Lung (tissue), 12 donors: ENCODE data around the gene NKAIN1. TPM values are rescaled to one million over a fixed set of nuclear protein-coding genes. Genes with fewer than 3 reads are reported as not detected.

Experiments used
- ATAC-seq: fragments of 200-7000 bp; cut with Tn5 transposase; one replicate; pipeline ENCODE4 v1.9.1; 2020; ENCODE audit warnings: moderate number of reproducible peaks; ENCODE audit not compliant: insufficient read depth, low FRiP score
- DNase-seq, 3 donors: peaks; one replicate each; pipeline ENCODE4 v3.0.0-alpha.2; 2013 to 2017
- H3K27ac ChIP-seq, 2 donors: one replicate each; pipeline ENCODE4 v1.5.1; 2013; ENCODE audit warnings: mild to moderate bottlenecking in 2 of 2, moderate library complexity in 2 of 2, control low read depth in 1 of 2, inconsistent platforms in 1 of 2, low read depth in 1 of 2, low read length in 1 of 2
- H3K27me3 ChIP-seq, 3 donors: one replicate each; pipeline ENCODE4 v1.5.1; 2013; ENCODE audit warnings: low read length in 2 of 3; ENCODE audit not compliant: control insufficient read depth in 3 of 3, insufficient read depth in 3 of 3
- H3K36me3 ChIP-seq, 4 donors: one replicate each; pipeline ENCODE4 v1.5.1; 2013; ENCODE audit warnings: low read length in 4 of 4, mild to moderate bottlenecking in 1 of 4, moderate library complexity in 1 of 4; ENCODE audit not compliant: control insufficient read depth in 4 of 4, insufficient read depth in 4 of 4
- H3K4me1 ChIP-seq, 5 donors: one replicate each; pipeline ENCODE4 v1.5.1; 2013; ENCODE audit warnings: low read length in 5 of 5, mild to moderate bottlenecking in 2 of 5, moderate library complexity in 1 of 5; ENCODE audit not compliant: control insufficient read depth in 5 of 5, insufficient read depth in 5 of 5
- H3K4me3 ChIP-seq: one replicate; pipeline ENCODE4 v1.5.1; 2013; ENCODE audit warnings: mild to moderate bottlenecking, control low read depth, moderate library complexity
- H3K9ac ChIP-seq, 2 donors: one replicate each; pipeline ENCODE4 v1.5.1; 2013; ENCODE audit warnings: low read length in 2 of 2, control low read depth in 1 of 2; ENCODE audit not compliant: insufficient read depth in 1 of 2
- H3K9me3 ChIP-seq, 4 donors: one replicate each; pipeline ENCODE4 v1.5.1; 2013; ENCODE audit warnings: low read length in 3 of 4, mild to moderate bottlenecking in 1 of 4, moderate library complexity in 1 of 4; ENCODE audit not compliant: control insufficient read depth in 4 of 4, insufficient read depth in 3 of 4
- CTCF ChIP-seq: IDR thresholded peaks from 2 replicates; pipeline ENCODE4 v1.5.1; 2012; ENCODE audit warnings: mild to moderate bottlenecking; ENCODE audit errors: control extremely low read depth, extremely low read depth
- WGBS, 2 donors: extraction: QIAGEN DNeasy Blood & Tissue Kit; methylation state at CpG; one replicate each; pipeline ENCODE4 v1.1.7; 2013; 5-methylcytosine and 5-hydroxymethylcytosine counted together
- polyA plus RNA-seq, 2 donors: library from polyadenylated mRNA; stranded (reverse); fragments of 200-250 nt; gene quantifications; one replicate each; pipeline ENCODE4 v1.2.1, GENCODE V29; 2013
- total RNA-seq, 2 donors: library from RNA; depleted of rRNA in 1 of 2; stranded (reverse); fragments of >200 nt in 1 of 2; gene quantifications; one replicate each; pipeline ENCODE4 v1.2.1, GENCODE V29; 2014 to 2021
- donor health status: control.
- donor health status: control.
- donor health status: Bipolar disorder and iron deficiency.
- donor health status: healthy.
- donor health status: DM: yes; HTN: yes; CAD: no.

The NKAIN1 gene
- total and polyA plus RNA-seq, 4 donors: 0.03 TPM; not detected in 3

- peaks cover 12 to 22% (median 15%) of the 10 kb centered on the region in 3 donors for H3K27me3 ChIP-seq
- no peak overlapping the region for H3K4me3 ChIP-seq
- peak; percentile 42 to 49 (median 45) for DNase-seq
These were observed 587 bp downstream of the NKAIN1 start for GRCh38 chr1:31238986-31239613.

GRCh38 chr1:31238612-31238985 is 1.1 kb downstream of the NKAIN1 start:
- Histone ChIP-seq H3K36me3 (no peaks in the 10 kb centered on the region), H3K27ac (no peak overlapping the region), H3K27me3 (peaks cover 12 to 22% (median 15%) of the 10 kb centered on the region in 3 donors), H3K9me3 (peaks cover 0 to 2% (median 0%) of the 10 kb centered on the region in 4 donors), H3K4me1 (peaks cover 0 to 5% (median 0%) of the 10 kb centered on the region in 5 donors), H3K9ac (no peak overlapping the region), H3K4me3 (no peak overlapping the region)
- WGBS, 2 donors: 16 to 25% methylated on average over 4 of the region's 4 CpGs
- DNase-seq (peak in 1 of 3 donors; percentile 6), ATAC-seq (no peak)
- TF ChIP-seq CTCF: no peak

More at GRCh38 chr1:31238986-31239613, 587 bp downstream of the NKAIN1 start:
- 1 to 2% methylated on average over 49 to 56 of the region's 56 CpGs for WGBS, 2 donors
- Histone ChIP-seq H3K36me3 (no peaks in the 10 kb centered on the region), H3K9ac (no peak overlapping the region), H3K9me3 (peaks cover 0 to 2% (median 0%) of the 10 kb centered on the region in 4 donors), H3K27ac (no peak overlapping the region), H3K4me1 (peaks cover 0 to 5% (median 0%) of the 10 kb centered on the region in 5 donors)
- no peak for ATAC-seq
- TF ChIP-seq CTCF: no peak

DNA sequence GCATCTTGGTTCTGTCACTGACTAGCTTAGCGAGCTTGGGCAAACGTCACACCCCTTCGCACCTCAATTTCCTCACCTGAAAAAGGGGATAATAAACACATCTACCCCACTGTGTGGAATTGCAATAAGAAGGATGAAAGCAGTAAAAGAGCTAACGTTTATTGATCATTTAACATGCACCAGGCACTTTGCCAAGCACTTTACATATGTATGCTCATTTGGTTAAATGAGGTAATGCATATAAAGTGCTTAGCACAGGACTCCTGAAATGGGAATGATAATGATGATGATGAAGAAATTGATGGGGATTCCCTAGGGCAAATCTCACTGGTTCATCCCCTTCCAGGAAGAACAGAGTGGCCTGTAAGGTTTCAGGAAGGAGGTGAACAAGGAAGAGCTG is 4.8 kb downstream of the NKAIN1 start:
- H3K27me3 ChIP-seq: peaks cover 7 to 10% (median 8%) of the 10 kb centered on the region in 3 donors
- no peak for ATAC-seq
- 66 to 72% methylated on average over 4 of the region's 4 CpGs for WGBS, 2 donors

More for the DNA sequence above, 4.8 kb downstream of the NKAIN1 start:
- no peak overlapping the region for H3K4me3 ChIP-seq
- H3K27ac ChIP-seq: no peak overlapping the region
- H3K9me3 ChIP-seq: peaks cover 0 to 4% (median 0%) of the 10 kb centered on the region in 4 donors
- H3K9ac ChIP-seq: no peak overlapping the region
- H3K36me3 ChIP-seq: no peaks in the 10 kb centered on the region
- H3K4me1 ChIP-seq: peaks cover 0 to 5% (median 0%) of the 10 kb centered on the region in 5 donors
- no peak for TF ChIP-seq CTCF
- no peak for DNase-seq
